PC-9 (cell line): ENCODE measurements around the gene PDK3. TPM values are rescaled to one million over a fixed set of nuclear protein-coding genes. Genes with fewer than 3 reads are reported as not detected.

Source experiments
- BruUV-seq: library from RNA; stranded (reverse); fragments of 400-500 nt; replicated peaks from 2 replicates; lab custom pipeline; 2021; lab: Mats Ljungman, UMichigan
- CTCF ChIA-PET: fragments of 300-600 bp; sonication (Branson Sonifier 250); formaldehyde crosslinking; loops from one replicate; lab custom pipeline; 2022; ENCODE audit warnings: antibody characterized with exemption; lab: Charles Lee
- POLR2A ChIA-PET: fragments of 300-600 bp; sonication (Branson Sonifier 250); formaldehyde crosslinking; loops from one replicate; lab custom pipeline; 2022; ENCODE audit warnings: antibody characterized with exemption; ENCODE audit not compliant: unreplicated experiment; lab: Charles Lee
- DNase-seq, 2 experiments: peaks; one replicate each; pipeline versions ENCODE4 v3.0.0 to v3.0.0-alpha.2; 2015 to 2022; ENCODE audit warnings: mixed read lengths in 1 of 2
- H2AFZ ChIP-seq: fragments of 200-600 bp; sonication (generic); 2 replicates; pipeline ENCODE4 v1.8.1; 2017; ENCODE audit warnings: antibody characterized with exemption
- H3F3A ChIP-seq: fragments of 200-600 bp; sonication (generic); 2 replicates; pipeline ENCODE4 v1.8.1; 2017; ENCODE audit warnings: antibody characterized with exemption, mild to moderate bottlenecking, low read depth; ENCODE audit not compliant: insufficient read depth
- H3K27ac ChIP-seq: fragments of 200-600 bp; sonication (generic); 2 replicates; pipeline ENCODE4 v1.6.1; 2016; ENCODE audit warnings: mixed run types
- H3K27me3 ChIP-seq: fragments of 200-600 bp; sonication (generic); 2 replicates; pipeline ENCODE4 v1.6.1; 2016; ENCODE audit warnings: low read depth, mixed run types; ENCODE audit not compliant: insufficient read depth
- H3K36me3 ChIP-seq: fragments of 200-600 bp; sonication (generic); 2 replicates; pipeline ENCODE4 v1.6.1; 2016; ENCODE audit warnings: low read depth, mixed run types
- H3K4me1 ChIP-seq: fragments of 200-600 bp; sonication (generic); replicated peaks from 2 replicates; pipeline ENCODE4 v1.6.1; 2016; ENCODE audit warnings: mixed run types; ENCODE audit not compliant: insufficient read depth
- H3K4me2 ChIP-seq: fragments of 200-600 bp; sonication (generic); 2 replicates; pipeline ENCODE4 v1.6.1; 2017; ENCODE audit warnings: mixed run types
- H3K4me3 ChIP-seq: fragments of 200-600 bp; sonication (generic); 2 replicates; pipeline ENCODE4 v1.6.1; 2016; ENCODE audit warnings: mixed run types
- H3K79me2 ChIP-seq: fragments of 200-600 bp; sonication (generic); 2 replicates; pipeline ENCODE4 v1.6.1; 2017; ENCODE audit warnings: low read depth, mixed run types
- H3K9me2 ChIP-seq: fragments of 200-600 bp; sonication (generic); 2 replicates; pipeline ENCODE4 v1.8.1; 2017; ENCODE audit warnings: mild to moderate bottlenecking; ENCODE audit not compliant: insufficient read depth
- H3K9me3 ChIP-seq: fragments of 200-600 bp; sonication (generic); 2 replicates; pipeline ENCODE4 v1.8.1; 2016; ENCODE audit warnings: low read depth; ENCODE audit not compliant: insufficient read depth
- H4K20me1 ChIP-seq: fragments of 200-600 bp; sonication (generic); 2 replicates; pipeline ENCODE4 v1.8.1; 2017; ENCODE audit not compliant: insufficient read depth
- CTCF ChIP-seq: fragments of 200-600 bp; sonication (generic); conservative IDR thresholded peaks from 2 replicates; pipeline ENCODE4 v1.6.1; 2017; ENCODE audit warnings: mixed run types, antibody characterized with exemption, mild to moderate bottlenecking, moderate library complexity
- EZH2 ChIP-seq: fragments of 200-600 bp; sonication (generic); IDR thresholded peaks from 2 replicates; pipeline ENCODE4 v1.8.0; 2017; ENCODE audit warnings: antibody characterized with exemption, low read depth
- intact Hi-C: fragments of 100-400 bp; cut with micrococcal nuclease; formaldehyde crosslinking; loops from one replicate; pipeline ENCODE4 v1.10.0; 2022; ENCODE audit not compliant: unreplicated experiment
- total RNA-seq: library from RNA; stranded (reverse); gene quantifications from 2 replicates; pipeline ENCODE4 v1.2.3, GENCODE V29; 2021

The PDK3 gene
- total RNA-seq, 1 experiment from 2014 or later = 19.4 TPM

DNA sequence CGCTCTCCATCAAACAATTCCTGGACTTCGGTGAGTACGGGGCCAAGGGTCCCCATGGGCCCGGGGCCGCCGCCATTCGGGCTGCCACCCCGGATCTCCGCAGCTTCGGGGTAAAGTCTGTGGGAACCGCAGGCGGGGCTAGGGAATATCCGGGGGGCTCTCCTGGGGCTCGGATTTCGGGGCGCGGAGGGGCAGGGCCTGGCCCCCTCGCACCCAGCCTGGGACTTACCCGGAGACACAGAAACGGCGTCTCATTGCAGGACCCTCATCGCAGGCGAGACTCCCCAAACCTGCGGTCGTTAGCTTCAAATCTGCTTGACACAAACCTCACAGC is 413 bp downstream of the PDK3 start:
- Histone ChIP-seq H3K4me1 (peaks cover 9% of the 10 kb centered on the region; the same call in 1 of the 2 replicates), H3K79me2 (no peaks in the 10 kb centered on the region), H3F3A (no peaks in the 10 kb centered on the region), H3K27me3 (no peaks in the 10 kb centered on the region), H2AFZ (peak overlapping the region; percentile 94), H3K9me3 (no peaks in the 10 kb centered on the region), H3K27ac (no peak overlapping the region), H3K9me2 (no peaks in the 10 kb centered on the region), H3K4me2 (peak overlapping the region; percentile 87), H3K4me3 (peak overlapping the region; percentile 70; the same call in 1 of the 2 replicates), H4K20me1 (no peaks in the 10 kb centered on the region), H3K36me3 (no peaks in the 10 kb centered on the region)
- no TSS peak for BruUV-seq
- ChIA-PET POLR2A (no interaction called here), CTCF (no interaction called here)
- TF ChIP-seq CTCF (no peak), EZH2 (no peak)
- intact Hi-C loops = no loop called here
- no peak for DNase-seq

GRCh38 chrX:24466025-24466424 is 939 bp downstream of the PDK3 start:
- BruUV-seq = TSS peak; percentile 64
- Histone ChIP-seq H3K9me2 (no peaks in the 10 kb centered on the region), H3K27me3 (no peaks in the 10 kb centered on the region), H3K27ac (no peak overlapping the region), H3K4me1 (peaks cover 9% of the 10 kb centered on the region; the same call in 1 of the 2 replicates), H2AFZ (no peak overlapping the region), H3K9me3 (no peaks in the 10 kb centered on the region), H3K79me2 (no peaks in the 10 kb centered on the region), H3F3A (no peaks in the 10 kb centered on the region), H4K20me1 (no peaks in the 10 kb centered on the region), H3K4me3 (peak overlapping the region; percentile 70; the same call in 1 of the 2 replicates), H3K4me2 (peak overlapping the region; percentile 87), H3K36me3 (no peaks in the 10 kb centered on the region)
- TF ChIP-seq CTCF = no peak
- TF ChIP-seq EZH2 = no peak
- POLR2A ChIA-PET = no interaction called here
- DNase-seq = no peak
- CTCF ChIA-PET = no interaction called here
- intact Hi-C loops = no loop called here

GRCh38 chrX:24468245-24468644 is 3.2 kb downstream of the PDK3 start:
- Histone ChIP-seq H3K9me3 (no peaks in the 10 kb centered on the region), H4K20me1 (no peaks in the 10 kb centered on the region), H3K36me3 (no peaks in the 10 kb centered on the region), H3K4me2 (no peak overlapping the region), H3K9me2 (no peaks in the 10 kb centered on the region), H3K4me1 (peaks cover 9% of the 10 kb centered on the region; the same call in 1 of the 2 replicates), H3K27ac (no peak overlapping the region), H3K27me3 (no peaks in the 10 kb centered on the region), H2AFZ (no peak overlapping the region), H3K79me2 (no peaks in the 10 kb centered on the region), H3K4me3 (no peak overlapping the region), H3F3A (no peaks in the 10 kb centered on the region)
- no TSS peak for BruUV-seq
- ChIA-PET CTCF (interaction anchor here (0.6 kb wide), 1 partner anchor 12 kb away, joined by 5 read pairs; no protein-coding TSS in a partner anchor), POLR2A (no interaction called here)
- no peak for DNase-seq
- TF ChIP-seq CTCF (no peak), EZH2 (no peak)
- intact Hi-C loops = no loop called here
